D721Med (cell line): ENCODE measurements around the gene RNU1-2.
"Not testable (repeated sequence)": the region's sequence is repeated elsewhere in the genome, so short reads cannot be mapped to it uniquely, and the experiment has no call there.

Source experiments
- DNase-seq: peaks from one replicate; pipeline ENCODE4 v3.0.0; 2011; ENCODE audit warnings: low spot score; ENCODE audit not compliant: insufficient read length
- FAIRE-seq: peaks from 2 replicates; lab custom pipeline; 2011; peaks lifted over from hg19 to GRCh38; lab: Jason Lieb, UNC

Gene RNU1-2

DNA sequence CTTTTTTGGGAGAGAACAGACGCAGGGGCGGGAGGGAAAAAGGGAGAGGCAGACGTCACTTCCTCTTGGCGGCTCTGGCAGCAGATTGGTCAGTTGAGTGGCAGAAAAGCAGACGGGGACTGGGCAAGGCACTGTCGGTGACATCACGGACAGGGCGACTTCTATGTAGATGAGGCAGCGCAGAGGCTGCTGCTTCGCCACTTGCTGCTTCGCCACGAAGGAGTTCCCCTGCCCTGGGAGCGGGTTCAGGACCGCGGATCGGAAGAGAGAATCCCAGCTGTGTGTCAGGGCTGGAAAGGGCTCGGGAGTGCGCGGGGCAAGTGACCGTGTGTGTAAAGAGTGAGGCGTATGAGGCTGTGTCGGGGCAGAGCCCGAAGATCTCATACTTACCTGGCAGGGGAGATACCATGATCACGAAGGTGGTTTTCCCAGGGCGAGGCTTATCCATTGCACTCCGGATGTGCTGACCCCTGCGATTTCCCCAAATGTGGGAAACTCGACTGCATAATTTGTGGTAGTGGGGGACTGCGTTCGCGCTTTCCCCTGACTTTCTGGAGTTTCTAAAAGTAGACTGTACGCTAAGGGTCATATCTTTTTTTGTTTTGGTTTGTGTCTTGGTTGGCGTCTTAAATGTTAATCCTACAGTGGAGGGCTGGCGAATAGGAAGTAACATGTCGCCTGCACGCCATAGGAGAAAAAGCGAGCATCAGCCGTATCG is at the start of gene RNU1-2:
TSS of gene RNU1-2 (plus strand) at position 383 of the 718 bp plus-strand sequence.
- not testable (repeated sequence) for FAIRE-seq, DNase-seq

DNA sequence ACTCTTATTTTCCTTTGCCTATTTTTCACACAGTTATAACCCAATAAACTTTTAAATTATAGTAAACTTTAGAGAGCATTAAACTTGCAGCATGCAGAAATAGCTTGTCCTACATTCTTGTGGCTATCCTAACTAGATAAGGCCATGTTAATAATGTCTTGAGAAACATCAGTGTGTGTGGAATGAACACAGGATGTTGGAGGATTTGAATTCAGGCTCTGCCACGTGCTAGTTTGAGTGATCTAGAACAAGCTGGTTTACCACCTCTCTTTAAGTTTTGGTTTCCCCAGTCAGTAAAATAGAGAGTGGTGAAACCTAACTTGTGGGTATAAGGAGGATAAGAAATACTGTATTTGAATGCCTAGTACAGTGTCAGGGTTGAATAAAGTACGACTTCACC is 39.6 kb upstream of the RNU1-2 start:
- FAIRE-seq, DNase-seq: not testable (repeated sequence)

DNA sequence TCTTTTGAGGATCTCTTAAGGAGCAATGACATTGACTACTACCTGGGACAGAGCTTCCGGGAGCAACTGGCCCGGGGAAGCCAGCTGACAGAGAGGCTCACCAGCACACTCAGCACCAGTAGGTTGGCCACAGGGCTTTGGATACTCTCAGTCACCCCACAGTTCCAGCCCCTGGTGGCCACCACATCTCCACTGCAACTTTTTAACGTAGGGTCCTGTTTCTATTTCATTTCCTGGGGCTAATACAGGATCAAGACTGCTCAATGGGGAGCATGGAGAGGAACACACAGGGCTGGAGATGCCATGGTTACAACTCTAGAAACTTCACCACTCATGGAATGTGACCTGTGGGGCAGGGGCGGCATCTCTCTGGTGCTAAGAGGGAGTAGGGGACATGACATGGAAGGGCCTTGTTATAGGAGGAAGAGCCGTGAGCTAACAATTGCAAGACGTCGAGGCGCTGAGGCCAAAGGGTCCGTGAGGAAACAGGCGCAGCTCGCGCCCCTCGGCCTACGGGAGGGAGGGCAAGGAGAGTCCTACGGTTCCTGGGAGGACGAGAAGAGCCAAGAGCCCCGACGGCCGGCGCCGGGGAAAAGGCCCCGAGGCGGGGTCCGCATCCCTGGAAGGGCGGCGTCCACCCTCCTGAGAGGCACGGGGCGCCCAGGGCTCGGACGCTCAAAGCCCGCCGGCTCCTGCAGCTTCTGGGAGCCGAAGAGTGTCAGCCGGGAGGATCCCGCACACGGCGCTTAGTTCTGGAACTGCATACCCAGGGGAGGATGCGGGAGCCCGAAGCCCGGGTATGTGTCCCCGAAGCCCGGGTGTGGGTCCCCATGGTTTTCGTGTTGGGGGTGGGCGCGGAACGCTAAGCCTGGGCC is 36.4 kb upstream of the RNU1-2 start:
- FAIRE-seq, DNase-seq: not testable (repeated sequence)

DNA sequence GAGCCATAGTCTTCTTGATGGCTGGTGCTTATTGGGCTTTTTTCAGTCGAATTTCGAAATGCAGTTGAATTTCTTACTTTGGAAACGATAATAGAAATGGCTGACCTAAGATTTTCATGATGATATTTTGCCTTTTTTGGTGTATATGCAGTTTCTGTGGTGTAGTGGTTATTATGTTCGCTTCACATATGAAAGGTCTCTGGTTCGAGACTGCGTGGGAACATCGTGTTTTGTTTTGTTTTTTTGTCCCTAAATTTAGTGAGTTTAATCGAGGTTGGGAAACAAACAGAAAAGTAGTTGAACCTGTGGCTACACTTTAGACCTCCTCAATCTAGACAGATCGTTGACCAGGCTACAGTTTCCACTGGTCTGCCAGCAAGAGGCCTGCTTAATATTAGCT is 35.7 kb upstream of the RNU1-2 start:
- FAIRE-seq, DNase-seq: not testable (repeated sequence)

DNA sequence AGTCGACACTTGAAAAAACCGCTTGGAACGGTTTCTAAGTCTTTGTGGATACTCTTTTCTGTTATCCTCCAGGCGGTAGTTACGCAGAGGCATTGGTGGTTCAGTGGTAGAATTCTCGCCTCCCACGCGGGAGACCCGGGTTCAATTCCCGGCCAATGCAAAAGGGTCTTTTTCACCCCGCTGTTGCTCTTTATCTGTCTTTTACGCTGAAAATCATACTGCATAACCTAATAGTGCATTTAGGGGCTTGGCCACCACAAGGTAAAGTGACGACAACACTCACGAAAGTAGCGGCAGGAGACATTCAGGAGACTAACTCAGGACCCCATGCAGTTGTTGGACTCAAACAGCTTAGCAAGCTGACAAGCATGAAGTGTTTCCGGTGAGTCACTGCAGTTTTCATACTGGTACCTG is 33.9 kb upstream of the RNU1-2 start:
- DNase-seq, FAIRE-seq: not testable (repeated sequence)

DNA sequence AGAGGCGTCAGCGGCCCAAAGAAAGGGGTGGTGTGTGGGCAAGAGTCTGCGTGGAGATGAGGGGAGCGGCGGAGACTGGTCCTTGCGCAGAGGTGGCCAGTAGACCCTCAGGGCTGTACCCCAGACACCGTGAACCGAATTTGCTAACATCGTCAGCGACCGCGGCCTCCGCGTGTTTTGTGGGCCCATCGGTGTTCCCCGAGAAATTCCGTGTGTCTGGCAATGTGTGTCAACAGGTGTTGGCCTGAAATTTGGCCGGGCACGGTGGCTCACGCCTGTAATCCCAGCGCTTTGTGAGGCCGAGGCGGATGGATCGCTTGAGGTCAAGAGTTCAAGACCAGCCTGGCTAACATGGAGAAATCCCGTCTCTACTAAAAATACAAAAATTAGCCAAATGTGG is 33.4 kb upstream of the RNU1-2 start:
- not testable (repeated sequence) for DNase-seq

DNA sequence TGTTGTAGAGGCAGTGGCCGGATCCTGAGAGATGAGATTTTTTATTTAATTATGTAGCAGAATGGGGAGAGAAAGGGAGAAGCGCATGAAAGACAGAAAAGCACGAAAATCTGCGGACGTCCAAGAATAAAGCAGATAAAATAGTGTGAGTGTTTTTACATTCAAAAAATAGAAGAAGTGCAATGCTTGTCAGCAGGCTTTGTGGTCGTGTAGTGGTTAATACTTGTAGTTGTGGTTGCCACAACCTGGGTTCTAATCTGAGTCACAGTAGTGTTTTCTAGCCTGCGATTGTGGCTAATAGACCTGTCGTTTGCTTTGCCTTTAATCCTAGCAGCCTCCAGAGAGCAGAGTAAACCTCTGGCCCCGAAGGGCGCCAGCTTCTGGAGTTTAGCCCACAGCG is 32.8 kb upstream of the RNU1-2 start:
- FAIRE-seq, DNase-seq: not testable (repeated sequence)

More for the DNA sequence above, 33.4 kb upstream of the RNU1-2 start:
- not testable (repeated sequence) for FAIRE-seq

DNA sequence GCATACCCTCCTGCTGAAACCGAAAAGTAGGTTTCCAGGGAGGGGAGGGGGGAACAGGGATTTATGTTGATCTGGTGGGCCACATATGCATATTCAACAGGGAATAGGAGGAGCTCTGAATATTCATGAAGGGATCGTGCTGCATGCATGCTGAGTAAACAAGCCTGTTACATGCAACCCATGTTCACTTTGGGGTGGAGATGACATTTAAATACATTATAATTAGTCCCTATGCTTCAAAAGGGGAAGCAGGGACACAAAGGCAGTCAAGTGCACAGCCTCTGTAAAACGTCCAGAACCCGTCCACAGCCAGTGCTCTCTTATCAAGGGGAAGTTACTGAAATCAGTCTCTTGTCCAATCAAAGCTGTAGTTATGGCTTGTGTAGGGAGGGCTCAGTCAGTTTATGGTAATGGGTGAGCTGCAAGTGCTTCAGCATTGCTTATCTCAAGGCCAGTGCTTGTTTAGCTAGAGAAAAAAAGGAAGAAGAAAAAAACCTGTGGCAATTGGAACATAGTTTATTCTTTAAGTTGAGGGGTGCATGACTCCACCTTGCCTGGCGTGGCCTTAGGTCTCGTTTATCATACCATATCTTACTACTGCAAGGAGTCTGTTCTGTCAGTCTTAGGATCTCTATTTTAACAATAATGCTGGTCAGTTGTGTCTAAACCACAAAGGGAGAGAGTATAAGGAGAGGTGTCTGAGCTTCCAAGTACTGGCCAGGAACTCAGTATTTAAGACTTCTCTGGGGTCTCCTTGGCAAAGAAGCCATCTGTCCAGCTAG is 28.7 kb upstream of the RNU1-2 start:
- DNase-seq, FAIRE-seq: not testable (repeated sequence)

DNA sequence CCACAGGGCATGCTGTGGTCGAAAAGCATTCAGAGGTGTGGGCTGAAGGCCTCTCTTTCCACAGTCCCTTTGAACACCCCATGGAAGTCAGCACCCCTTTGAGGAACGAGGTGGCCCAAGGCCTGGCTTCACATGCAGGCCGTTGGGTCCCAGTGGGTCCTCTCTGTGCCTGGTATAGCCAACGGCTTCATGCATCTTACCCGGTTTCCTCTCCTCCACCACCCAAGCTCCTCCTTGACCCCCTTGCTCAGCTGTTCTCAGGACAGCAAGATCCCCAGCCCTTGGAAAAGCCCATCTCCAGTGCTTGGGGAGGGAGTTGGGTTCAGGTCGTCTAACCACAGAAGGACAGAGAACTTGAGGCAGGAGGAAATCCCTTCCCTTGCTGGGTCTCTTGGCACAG is 27.0 kb upstream of the RNU1-2 start:
- not testable (repeated sequence) for FAIRE-seq, DNase-seq

DNA sequence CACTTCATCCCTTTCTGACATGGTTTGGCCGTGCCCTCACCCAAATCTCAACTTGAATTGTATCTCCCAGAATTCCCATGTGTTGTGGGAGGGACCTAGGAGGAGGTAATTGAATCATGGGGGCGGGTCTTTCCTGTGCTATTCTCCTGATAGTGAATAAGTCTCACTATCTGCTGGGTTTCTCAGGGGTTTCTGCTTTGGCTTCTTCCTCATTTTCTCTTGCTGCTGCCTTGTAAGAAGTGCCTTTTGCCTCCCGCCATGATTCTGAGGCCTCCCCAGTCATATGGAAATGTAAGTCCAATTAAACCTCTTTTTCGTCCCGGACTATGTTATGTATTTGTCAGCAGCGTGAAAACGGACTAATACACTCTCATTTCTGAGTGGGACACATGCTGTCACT is 25.8 kb upstream of the RNU1-2 start:
- FAIRE-seq, DNase-seq: not testable (repeated sequence)

DNA sequence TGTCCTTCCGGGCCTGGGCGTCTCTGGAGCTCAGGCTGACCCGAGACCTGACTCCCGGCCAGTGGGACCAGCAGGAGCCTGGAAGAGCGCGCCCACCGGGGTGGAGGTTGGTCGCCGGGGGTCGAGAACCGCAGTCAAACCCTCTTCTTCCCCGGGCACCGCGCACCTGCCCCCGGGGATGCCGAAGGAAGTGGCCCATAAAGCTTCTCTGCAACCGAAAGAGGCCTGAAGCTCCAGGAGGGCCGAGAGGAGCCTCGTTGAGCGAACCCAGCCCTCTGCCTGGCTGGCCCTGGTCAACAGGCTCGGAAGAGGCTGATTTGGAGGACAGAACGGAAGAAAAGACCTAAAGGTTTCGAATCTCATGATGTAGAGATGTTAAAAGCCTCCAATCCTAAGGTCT is 24.6 kb upstream of the RNU1-2 start:
- not testable (repeated sequence) for FAIRE-seq, DNase-seq

DNA sequence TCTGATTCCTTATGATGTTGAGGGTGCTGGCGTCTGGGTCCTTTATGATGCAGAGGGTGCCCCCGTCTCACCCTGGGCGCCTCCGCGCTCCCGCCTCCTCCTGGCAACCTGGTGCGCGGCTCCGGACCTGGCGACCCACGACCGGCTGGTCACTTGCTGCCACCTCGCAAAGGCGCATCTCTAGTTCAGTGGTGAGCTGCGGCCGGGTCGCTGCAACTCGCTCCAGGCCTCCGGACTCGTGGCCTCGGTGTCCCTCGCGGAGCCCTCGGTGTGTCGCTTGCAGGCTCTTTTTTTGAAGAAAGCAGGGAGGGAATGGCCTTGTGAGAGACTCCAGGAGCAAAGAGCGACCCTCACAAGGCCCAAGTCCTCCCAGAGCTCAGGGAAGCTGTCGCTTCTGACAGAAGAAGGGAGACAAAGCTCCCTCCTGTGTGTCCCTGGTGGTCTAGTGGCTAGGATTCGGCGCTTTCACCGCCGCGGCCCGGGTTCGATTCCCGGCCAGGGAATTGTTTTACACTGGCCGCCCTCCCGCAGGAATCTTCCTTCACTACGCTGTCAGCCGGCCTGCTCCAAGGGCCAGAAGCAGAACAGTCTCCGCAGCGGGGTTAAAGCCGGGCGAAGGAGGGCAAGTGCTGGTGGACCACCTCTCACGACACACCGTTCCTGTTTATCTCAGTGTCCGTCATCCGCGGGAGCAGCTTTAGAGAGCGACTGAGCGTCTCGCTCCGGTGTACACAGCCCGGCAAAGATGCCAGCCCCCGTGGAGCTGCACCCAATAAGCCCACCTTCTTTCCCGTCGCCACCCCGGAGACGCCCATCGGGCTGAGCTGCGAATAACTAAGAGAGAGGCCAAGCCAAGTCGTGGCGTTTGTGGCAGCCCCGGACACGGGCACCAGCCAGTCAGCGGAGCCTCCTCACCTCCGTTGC is 23.4 kb upstream of the RNU1-2 start:
- not testable (repeated sequence) for DNase-seq, FAIRE-seq

DNA sequence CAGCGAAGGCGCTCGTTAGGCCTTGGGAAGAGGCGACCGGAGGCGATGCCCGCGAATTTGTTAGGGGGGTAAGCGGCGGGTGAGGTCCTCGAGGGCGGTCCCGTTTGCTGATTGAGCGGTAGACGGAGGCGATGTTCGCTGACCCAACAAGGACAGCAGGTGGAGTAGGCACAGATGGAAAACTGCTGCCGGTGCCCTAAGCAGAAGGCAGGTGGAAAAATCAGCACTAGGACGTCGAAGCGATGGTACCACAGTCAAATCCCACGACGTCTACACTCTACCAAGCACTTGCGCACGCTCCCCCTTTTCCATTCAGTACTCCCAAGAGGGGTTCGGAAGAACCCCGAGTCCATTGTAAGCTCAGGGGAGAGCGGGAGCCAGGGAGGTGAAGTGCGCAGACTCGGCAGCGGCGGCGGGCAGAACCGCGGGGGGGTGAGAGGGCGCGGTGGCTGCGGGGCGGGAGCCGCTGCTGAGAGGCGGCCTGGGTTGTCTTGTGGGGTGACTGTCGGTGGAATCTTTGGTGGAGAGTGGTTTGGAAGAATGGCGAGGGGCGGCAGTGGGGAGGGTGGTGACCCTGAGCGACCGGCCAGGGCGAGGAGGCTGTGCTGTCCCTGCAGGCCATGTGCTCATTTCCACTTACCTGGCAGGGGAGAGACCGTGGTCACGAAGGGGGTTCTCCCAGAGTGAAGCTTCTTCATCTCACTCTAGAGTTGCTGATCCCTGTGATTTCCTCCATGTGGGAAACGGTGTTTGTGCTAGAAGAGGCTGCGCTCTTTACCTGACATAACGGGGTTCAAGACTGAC is 22.5 kb upstream of the RNU1-2 start:
- not testable (repeated sequence) for FAIRE-seq, DNase-seq

DNA sequence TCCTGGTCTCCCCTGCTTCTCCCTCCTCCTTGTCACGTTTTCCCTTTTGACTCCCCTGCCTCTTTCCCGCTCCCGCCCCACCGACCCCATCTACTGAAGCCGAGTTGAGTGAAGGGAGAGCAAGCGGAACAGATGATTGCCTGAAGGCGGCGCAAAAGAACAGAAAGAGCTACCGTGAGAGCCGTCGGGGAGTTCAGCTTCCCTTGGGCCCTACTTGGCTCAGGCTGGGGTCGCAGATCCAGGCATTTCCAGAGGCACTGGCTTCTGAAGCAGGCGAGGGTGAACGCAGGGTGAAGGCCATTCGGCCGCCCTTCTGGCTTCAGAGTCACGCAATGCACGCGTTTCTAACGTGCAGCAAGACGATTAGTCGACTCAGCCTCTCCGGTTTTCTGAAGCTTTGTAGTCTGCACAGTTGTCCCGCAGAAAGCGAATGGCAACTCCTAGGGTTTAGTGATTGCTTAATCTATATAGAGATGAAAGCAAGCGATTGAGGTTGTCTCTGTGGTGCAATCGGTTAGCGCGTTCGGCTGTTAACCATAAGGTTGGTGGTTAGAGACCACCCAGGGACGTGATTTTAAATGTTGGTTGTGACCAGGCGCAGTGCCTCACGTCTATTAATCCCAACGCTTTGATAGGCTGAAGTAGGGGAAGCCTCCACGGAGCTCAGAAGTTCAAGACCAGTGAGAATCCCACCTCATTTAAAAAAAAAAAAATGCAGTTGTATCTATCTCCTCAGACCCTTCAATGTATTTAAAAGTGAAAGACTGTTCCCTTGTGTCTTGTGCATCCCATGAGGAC is 20.6 kb upstream of the RNU1-2 start:
- not testable (repeated sequence) for FAIRE-seq, DNase-seq

DNA sequence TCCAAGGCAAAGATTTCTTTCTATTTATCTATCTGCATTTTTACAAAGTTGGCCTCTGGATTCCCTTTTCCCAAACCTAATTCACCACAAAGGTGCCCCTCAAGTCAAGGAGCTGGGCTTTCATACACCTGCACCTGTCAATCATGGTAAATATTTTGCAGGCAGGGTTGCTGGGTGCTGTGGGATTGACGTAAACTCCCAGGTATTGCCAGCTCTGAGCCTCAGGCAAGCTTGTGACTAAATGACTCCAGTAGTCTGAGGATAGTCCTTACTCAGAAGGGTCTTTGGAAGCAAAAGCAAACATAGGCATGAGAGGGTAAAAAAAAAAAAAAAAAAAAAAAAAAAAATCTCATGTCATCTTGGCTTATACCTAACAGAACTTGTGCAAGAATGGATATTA is 14.0 kb upstream of the RNU1-2 start:
- FAIRE-seq, DNase-seq: not testable (repeated sequence)
